GM23248 (cell line): ENCODE measurements around the gene C2CD4D. TPM values are rescaled to one million over a fixed set of nuclear protein-coding genes. Genes with fewer than 3 reads are reported as not detected.

Experiments used
- DNase-seq: peaks from one replicate; pipeline ENCODE4 v3.0.0-alpha.2; 2015
- H2AFZ ChIP-seq: fragments of 200-600 bp; sonication (generic); 2 replicates; pipeline ENCODE4 v1.6.1; 2016; ENCODE audit warnings: antibody characterized with exemption
- H3F3A ChIP-seq: fragments of 200-600 bp; sonication (generic); 2 replicates; pipeline ENCODE4 v1.6.1; 2016; ENCODE audit warnings: mild to moderate bottlenecking, antibody characterized with exemption, mixed run types; ENCODE audit not compliant: insufficient read depth
- H3K27ac ChIP-seq: fragments of 200-600 bp; sonication (generic); 2 replicates; pipeline ENCODE4 v1.5.1; 2016; ENCODE audit warnings: mild to moderate bottlenecking
- H3K27me3 ChIP-seq: fragments of 200-600 bp; sonication (generic); replicated peaks from 2 replicates; pipeline ENCODE4 v1.6.1; 2016; ENCODE audit warnings: mild to moderate bottlenecking; ENCODE audit not compliant: insufficient read depth
- H3K36me3 ChIP-seq: fragments of 200-600 bp; sonication (generic); 2 replicates; pipeline ENCODE4 v1.6.1; 2016; ENCODE audit warnings: low read depth, mild to moderate bottlenecking
- H3K4me1 ChIP-seq: fragments of 200-600 bp; sonication (generic); 2 replicates; pipeline ENCODE4 v1.6.1; 2016; ENCODE audit warnings: mild to moderate bottlenecking; ENCODE audit not compliant: insufficient read depth
- H3K4me2 ChIP-seq: fragments of 200-600 bp; sonication (generic); one replicate; pipeline ENCODE4 v1.6.1; 2016; ENCODE audit warnings: mild to moderate bottlenecking; ENCODE audit not compliant: unreplicated experiment
- H3K4me3 ChIP-seq: fragments of 200-600 bp; sonication (generic); 2 replicates; pipeline ENCODE4 v1.5.1; 2016; ENCODE audit warnings: mild to moderate bottlenecking
- H3K79me2 ChIP-seq: fragments of 200-600 bp; sonication (generic); 2 replicates; pipeline ENCODE4 v1.6.1; 2016; ENCODE audit warnings: mild to moderate bottlenecking; ENCODE audit not compliant: insufficient read depth
- H3K9ac ChIP-seq: fragments of 200-600 bp; sonication (generic); 2 replicates; pipeline ENCODE4 v1.6.1; 2016; ENCODE audit warnings: mild to moderate bottlenecking
- H3K9me2 ChIP-seq: fragments of 200-600 bp; sonication (generic); 2 replicates; pipeline ENCODE4 v1.6.1; 2016; ENCODE audit warnings: mixed run types, mild to moderate bottlenecking, moderate library complexity; ENCODE audit not compliant: insufficient read depth
- H3K9me3 ChIP-seq: fragments of 200-600 bp; sonication (generic); one replicate; pipeline ENCODE4 v1.6.1; 2017; ENCODE audit warnings: low read depth
- H4K20me1 ChIP-seq: fragments of 200-600 bp; sonication (generic); 2 replicates; pipeline ENCODE4 v1.6.0; 2016; ENCODE audit not compliant: insufficient read depth
- EZH2 ChIP-seq: fragments of 200-600 bp; sonication (generic); IDR thresholded peaks from 2 replicates; pipeline ENCODE4 v1.6.1; 2018; ENCODE audit warnings: antibody characterized with exemption, mild to moderate bottlenecking; ENCODE audit not compliant: insufficient read depth, poor library complexity, severe bottlenecking
- EZH2phosphoT487 ChIP-seq: fragments of 200-600 bp; sonication (generic); IDR thresholded peaks from 2 replicates; pipeline ENCODE4 v1.6.1; 2018; ENCODE audit warnings: antibody characterized with exemption, moderate library complexity, mild to moderate bottlenecking, low read depth; ENCODE audit not compliant: insufficient read depth
- WGBS, 2 experiments: methylation state at CpG; one replicate each; pipeline ENCODE4 v1.1.6; 2015 to 2017; ENCODE audit warnings: low lambda C conversion rate in 2 of 2, low coverage in 1 of 2; ENCODE audit errors: missing lambda C conversion rate in 2 of 2; 5-methylcytosine and 5-hydroxymethylcytosine counted together
- in situ Hi-C: fragments of 300-500 bp; cut with MboI; formaldehyde crosslinking; loops from 2 replicates; pipeline ENCODE4 v1.15.0; 2020
- polyA plus RNA-seq: library from polyadenylated mRNA; unstranded; fragments of >200 nt; fragmentation: Nextera tagmentation; extraction: Ambion mirVana; gene quantifications from 2 replicates; pipeline ENCODE4 v1.2.1, GENCODE V29; 2016
- total RNA-seq: library from RNA; depleted of rRNA; stranded (reverse); fragments of >200 nt; shearing (Covaris generic); gene quantifications from 2 replicates; pipeline ENCODE4 v1.2.3, GENCODE V29; 2014

The C2CD4D gene
- total and polyA plus RNA-seq, 2 experiments from 2014 or later: 0.16 TPM; not detected in 1

GRCh38 chr1:151871284-151872030 is 31.8 kb upstream of the C2CD4D start:
- Histone ChIP-seq H2AFZ (no peak overlapping the region), H4K20me1 (no peaks in the 10 kb centered on the region), H3K9me3 (no peaks in the 10 kb centered on the region), H3K4me3 (no peak overlapping the region), H3K27me3 (no peaks in the 10 kb centered on the region), H3K27ac (no peak overlapping the region), H3K4me2 (no peak overlapping the region), H3F3A (peaks cover 19% of the 10 kb centered on the region), H3K9me2 (no peaks in the 10 kb centered on the region), H3K9ac (no peak overlapping the region), H3K79me2 (no peaks in the 10 kb centered on the region), H3K4me1 (peaks cover 9% of the 10 kb centered on the region), H3K36me3 (no peaks in the 10 kb centered on the region; the same call in 1 of the 2 replicates)
- in situ Hi-C loops: no loop called here
- 74 to 75% methylated on average over 5 of the region's 5 CpGs for WGBS, 2 experiments
- DNase-seq: no peak
- TF ChIP-seq EZH2 (no peak), EZH2phosphoT487 (no peak)

GRCh38 chr1:151868486-151868885 is 28.9 kb upstream of the C2CD4D start:
- TF ChIP-seq EZH2phosphoT487 (no peak), EZH2 (no peak)
- H3K4me1 ChIP-seq: peaks cover 9% of the 10 kb centered on the region
- H3K79me2 ChIP-seq: no peaks in the 10 kb centered on the region
- H3K27ac ChIP-seq: peak overlapping the region; percentile 68; the same call in 1 of the 2 replicates
- no peak overlapping the region for H3K4me3 ChIP-seq
- whole genome bisulfite sequencing, 2 experiments: 51 to 56% methylated on average over 3 of the region's 3 CpGs
- H2AFZ ChIP-seq: peak overlapping the region; percentile 73; the same call in 1 of the 2 replicates
- no peak overlapping the region for H3K4me2 ChIP-seq
- H4K20me1 ChIP-seq: no peaks in the 10 kb centered on the region
- no peak for DNase-seq
- no peaks in the 10 kb centered on the region for H3K9me2 ChIP-seq
- no peak overlapping the region for H3K9ac ChIP-seq
- peaks cover 19% of the 10 kb centered on the region for H3F3A ChIP-seq
- in situ Hi-C loops: no loop called here
- no peaks in the 10 kb centered on the region for H3K27me3 ChIP-seq
- no peaks in the 10 kb centered on the region for H3K36me3 ChIP-seq
- H3K9me3 ChIP-seq: no peaks in the 10 kb centered on the region

DNA sequence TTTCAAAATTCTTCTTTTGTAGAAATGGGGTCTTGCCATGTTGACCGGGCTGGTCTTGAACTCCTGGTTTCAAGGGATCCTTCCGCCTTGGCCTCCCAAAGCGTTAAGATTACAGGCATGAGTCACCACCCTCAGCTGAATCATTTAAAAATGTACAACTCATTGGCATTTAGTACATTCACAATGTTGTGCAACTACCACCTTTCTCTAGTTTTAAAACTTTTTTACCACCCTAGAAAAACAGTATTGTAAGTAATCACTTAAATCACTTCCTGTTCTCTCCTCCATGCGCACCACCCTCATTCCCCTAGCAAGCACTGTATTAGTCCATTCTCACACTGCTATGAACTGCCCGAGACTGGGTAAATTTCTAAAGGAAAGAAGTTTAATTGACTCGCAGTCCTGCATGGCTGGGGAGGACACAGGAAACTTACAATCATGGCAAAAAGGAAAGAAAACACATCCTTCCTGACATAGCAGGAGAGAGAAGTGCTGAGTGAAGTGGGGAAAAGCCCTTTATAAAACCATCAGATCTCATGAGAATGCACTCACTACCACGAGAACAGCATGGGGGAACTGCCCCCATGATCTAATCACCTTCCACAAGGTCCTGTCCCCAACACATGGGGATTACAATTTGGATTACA is 28.3 kb upstream of the C2CD4D start:
- Histone ChIP-seq H3K79me2 (no peaks in the 10 kb centered on the region), H3K27me3 (no peaks in the 10 kb centered on the region), H3K4me3 (no peak overlapping the region), H3K27ac (peak overlapping the region; percentile 68), H3K4me2 (no peak overlapping the region), H4K20me1 (no peaks in the 10 kb centered on the region), H3K9me2 (no peaks in the 10 kb centered on the region), H3K9ac (no peak overlapping the region), H3K36me3 (no peaks in the 10 kb centered on the region), H3K4me1 (peaks cover 9% of the 10 kb centered on the region), H3F3A (peaks cover 19% of the 10 kb centered on the region), H3K9me3 (no peaks in the 10 kb centered on the region), H2AFZ (peak overlapping the region; percentile 73)
- TF ChIP-seq EZH2phosphoT487 (no peak), EZH2 (no peak)
- DNase-seq: peak; percentile 92
- in situ Hi-C loops: no loop called here
- WGBS, 2 experiments: 34 to 40% methylated on average over 7 of the region's 7 CpGs

- in situ Hi-C loops: no loop called here
- Histone ChIP-seq H2AFZ (no peak overlapping the region), H3K9me3 (no peaks in the 10 kb centered on the region), H3F3A (peaks cover 19% of the 10 kb centered on the region), H3K9ac (no peak overlapping the region), H3K36me3 (no peaks in the 10 kb centered on the region), H3K9me2 (no peaks in the 10 kb centered on the region), H3K27ac (peak overlapping the region; percentile 68), H4K20me1 (no peaks in the 10 kb centered on the region), H3K79me2 (no peaks in the 10 kb centered on the region), H3K4me3 (no peak overlapping the region), H3K4me1 (peaks cover 9% of the 10 kb centered on the region), H3K4me2 (no peak overlapping the region), H3K27me3 (no peaks in the 10 kb centered on the region)
- WGBS, 2 experiments: 56 to 62% methylated on average over 2 of the region's 2 CpGs
- peak; percentile 40 for DNase-seq
- no peak for TF ChIP-seq EZH2
- no peak for TF ChIP-seq EZH2phosphoT487
These were observed 27.7 kb upstream of the C2CD4D start for GRCh38 chr1:151867321-151867720.
